NCI-H187 treated with DMSO at 0.1 percent for 48 hours (cell line): ENCODE results near the gene DUSP15.

ENCODE experiments used
- DNase-seq: peaks from one replicate; lab custom pipeline; 2025; lab: John Stamatoyannopoulos, UW

The DUSP15 gene

GRCh38 chr20:31860390-31861134 lies 9.8 kb downstream of the DUSP15 start:
- DNase-seq = no peak

GRCh38 chr20:31859998-31860380 lies 10.3 kb downstream of the DUSP15 start:
- DNase-seq = no peak

GRCh38 chr20:31859266-31859997 lies 10.9 kb downstream of the DUSP15 start:
- DNase-seq = no peak

DNA sequence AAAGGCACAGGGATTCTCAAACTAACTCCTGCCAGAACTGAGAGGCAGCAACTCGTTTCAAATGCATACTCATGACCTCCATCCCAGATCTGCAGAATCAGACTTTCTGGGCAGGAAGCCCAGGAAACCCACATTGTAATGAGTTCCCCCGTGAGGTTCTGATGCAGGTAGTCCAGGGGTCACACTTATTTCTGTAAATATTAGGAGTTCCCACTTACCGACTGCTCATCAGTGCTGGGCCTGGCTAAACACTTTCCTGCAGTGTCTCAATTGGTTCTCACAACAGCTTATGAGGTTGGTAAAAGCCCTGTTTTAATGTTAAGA lies 11.6 kb downstream of the DUSP15 start:
- DNase-seq = no peak

DNA sequence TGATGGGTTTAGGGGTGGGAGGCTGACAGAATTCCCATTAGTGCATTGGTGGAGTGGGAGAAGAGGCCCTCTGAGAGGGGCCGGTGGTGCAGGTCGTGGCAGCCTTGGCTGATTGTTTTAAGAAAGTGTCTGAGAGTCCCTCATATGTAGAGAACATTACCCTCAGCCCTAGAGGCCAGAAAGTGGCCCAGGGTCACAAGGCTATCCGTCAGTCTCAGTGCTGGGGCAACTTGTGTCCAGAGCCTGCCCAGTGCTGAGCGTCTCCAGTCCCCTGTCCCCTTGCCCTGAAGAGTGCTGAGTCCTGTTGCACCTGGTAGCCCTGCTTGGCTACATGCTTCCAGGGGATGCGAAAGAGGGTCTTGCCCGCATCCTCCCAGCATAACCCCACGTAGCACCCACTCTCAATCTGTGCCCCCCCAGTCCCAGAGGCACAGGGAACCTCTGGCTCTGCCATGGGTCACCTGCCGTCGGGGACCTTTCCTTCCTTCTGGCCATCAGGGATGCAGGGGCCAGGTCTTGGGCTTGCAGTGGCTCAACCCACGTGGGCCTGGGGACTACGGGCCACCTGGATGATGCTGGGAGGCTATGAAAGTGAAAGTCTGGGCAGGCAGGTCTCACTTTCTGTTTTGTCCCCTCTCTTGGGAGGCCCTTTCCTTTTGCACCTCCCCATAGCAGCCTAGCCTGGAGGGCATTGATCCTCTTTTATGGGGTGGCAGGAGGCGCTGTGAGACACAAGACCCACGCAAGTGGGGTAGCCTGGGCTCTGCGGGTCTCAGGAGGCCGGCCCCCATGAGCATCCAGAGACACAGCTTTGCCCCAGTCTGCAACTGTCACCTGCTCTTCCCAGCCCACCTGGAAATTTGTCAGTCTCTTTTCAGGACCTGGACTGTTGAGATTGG lies 12.2 kb downstream of the DUSP15 start:
- DNase-seq = no peak

DNA sequence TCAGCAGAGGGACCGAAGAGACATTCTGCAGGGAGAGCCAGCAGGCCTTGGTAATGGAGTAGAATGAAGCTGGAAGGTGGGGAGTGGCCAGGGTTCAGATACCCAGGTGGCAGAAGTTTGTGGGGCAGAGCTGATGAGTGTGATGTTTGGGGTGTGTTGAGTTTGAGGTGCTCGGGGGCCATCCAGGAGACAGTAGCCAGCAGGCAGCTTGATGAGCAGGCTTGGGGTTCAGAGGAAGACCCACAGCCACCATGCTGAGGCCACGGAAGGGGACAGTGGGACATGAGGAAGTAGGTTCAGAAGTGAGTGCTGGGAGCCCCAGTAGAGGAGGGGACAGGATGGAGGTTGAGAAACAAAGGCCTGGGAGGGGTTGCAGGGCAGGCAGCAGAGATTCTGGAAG lies 13.8 kb downstream of the DUSP15 start:
- DNase-seq = no peak

- DNase-seq = no peak
Measured at GRCh38 chr20:31853481-31853880, 16.8 kb downstream of the DUSP15 start.

GRCh38 chr20:31851240-31851955 lies 18.9 kb downstream of the DUSP15 start:
- no peak for DNase-seq

GRCh38 chr20:31849306-31849930 lies 20.9 kb downstream of the DUSP15 start:
- DNase-seq = no peak

GRCh38 chr20:31848088-31848999 lies 22.0 kb downstream of the DUSP15 start:
- DNase-seq = no peak

GRCh38 chr20:31846793-31847138 lies 23.6 kb downstream of the DUSP15 start:
- DNase-seq = no peak

DNA sequence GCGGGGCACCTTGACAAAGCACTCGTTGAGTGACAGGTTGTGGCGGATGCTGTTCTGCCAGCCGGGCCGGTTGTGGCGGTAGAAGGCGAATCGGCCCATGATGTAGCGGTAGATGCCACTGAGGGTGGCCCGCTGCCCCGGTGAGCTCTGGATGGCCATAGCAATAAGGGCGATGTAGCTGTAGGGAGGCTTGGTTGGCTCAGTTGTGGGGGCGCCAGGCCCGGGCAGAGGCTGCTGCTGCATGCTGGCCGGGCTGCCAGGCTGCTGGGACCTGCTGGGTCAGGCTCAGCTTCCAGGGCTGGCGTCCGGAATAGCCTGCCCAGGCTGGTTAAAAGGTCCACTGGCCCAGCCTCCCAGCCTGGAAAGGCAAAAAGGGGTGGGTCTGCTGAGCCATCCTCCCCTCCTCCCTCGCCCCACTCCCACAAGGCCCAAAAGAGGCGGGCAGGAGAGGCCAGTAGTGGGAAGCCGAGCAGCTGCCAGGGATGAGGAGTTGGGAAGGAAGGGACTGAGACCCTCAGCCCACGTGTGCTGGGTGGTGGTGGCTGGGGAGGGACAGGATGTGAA lies 24.9 kb downstream of the DUSP15 start, which contains the start of gene FOXS1:
Gene FOXS1 (minus strand): TSS at position 305 of the 564 bp plus-strand sequence. CDS start 62 bp downstream, at position 243.
- DNase-seq = no peak

DNA sequence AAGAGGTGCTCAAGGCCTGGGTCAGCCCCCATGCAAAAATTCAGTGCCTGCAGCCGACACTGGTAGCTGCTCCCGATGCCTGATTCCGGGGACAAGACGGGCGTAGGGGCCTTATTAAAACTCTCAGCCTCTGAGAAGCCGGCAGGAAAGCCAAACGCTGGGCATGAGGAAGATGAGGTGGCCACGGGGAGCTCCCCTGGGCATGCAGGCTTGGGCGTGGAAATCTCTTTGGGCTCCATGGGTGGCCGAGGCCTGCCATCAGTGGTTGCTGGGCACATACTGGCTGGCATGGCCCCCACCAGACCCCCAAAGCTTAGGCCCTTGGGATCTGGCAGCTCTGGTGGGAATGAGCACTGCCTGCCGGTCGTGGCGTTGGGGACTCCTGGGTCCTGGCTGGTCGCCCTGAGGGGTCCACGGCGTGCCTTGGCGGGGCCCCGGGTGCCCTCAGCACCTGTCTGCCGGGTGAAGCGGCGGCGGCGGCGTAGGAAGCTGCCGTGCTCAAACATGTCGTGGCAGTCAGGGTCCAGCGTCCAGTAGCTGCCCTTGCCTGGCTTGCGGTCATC lies 25.5 kb downstream of the DUSP15 start:
- DNase-seq = no peak

GRCh38 chr20:31843881-31844280 lies 26.4 kb downstream of the DUSP15 start:
- DNase-seq = no peak

DNA sequence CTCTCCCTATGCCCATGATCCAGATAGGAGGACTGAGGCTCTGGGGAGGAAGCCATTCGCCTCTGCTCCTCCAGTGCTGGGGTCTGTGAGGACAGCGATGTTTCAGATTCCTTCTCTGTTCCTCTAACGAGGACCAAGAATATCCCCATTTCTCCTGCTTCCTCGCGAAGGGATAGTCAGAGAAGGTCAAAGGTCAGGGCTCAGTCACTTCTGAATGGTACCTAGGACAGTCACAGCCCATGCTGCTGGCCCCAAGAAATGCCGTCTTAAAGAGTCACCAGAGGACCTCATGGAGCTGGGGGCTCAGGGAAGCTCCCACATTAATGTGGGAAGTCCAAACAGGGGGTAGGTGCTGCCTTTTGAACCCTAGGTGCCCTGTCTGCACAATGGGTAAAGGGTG lies 27.0 kb downstream of the DUSP15 start:
- DNase-seq = no peak

DNA sequence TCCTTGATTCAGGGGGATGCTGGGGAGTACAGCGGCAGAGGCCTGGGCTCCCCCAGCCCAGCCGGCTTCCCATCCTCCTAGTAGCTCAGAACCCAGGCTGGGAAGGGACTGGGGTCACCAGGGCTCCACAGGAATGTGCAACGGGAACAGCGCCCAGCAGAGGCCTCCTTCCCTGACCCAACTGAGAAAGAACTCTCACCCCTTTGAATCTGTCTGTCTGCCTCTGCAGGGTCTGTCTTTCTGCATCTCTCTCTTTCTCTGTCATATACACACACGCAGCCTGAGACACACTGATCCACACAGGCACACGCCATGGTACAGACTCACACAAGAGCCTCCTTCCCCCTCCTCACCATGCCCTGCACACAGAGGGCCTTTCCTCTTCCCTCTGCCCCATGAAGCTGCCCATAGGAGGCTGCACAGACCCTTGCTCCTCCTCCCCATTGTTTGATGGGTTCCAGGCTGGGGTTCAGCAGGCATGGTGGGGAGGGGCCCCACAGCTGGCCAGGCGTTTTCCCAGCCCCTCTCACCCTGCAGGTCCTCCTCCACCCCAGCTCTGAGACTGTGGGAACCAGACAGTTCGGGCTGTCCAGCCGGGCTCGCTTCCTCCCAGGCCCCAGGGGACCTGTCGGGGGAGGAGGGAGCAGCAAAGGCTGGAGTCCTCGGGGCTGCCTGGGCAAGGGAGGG lies 27.7 kb downstream of the DUSP15 start:
- no peak for DNase-seq

GRCh38 chr20:31841928-31842327 lies 28.4 kb downstream of the DUSP15 start:
- no peak for DNase-seq

- no peak for DNase-seq
Measured at GRCh38 chr20:31840906-31841816, 29.2 kb downstream of the DUSP15 start.
